HepG2 (cell line): Measurements from ENCODE around the gene LAMA5. TPM values are rescaled to one million over a fixed set of nuclear protein-coding genes. Genes with fewer than 3 reads are reported as not detected.

ENCODE experiments used
- CENPX ChIP-seq: sonication (generic); formaldehyde crosslinking; IDR thresholded peaks from 2 replicates; pipeline ENCODE4 v1.9.0; 2021; ENCODE audit warnings: mild to moderate bottlenecking, missing genetic modification reagents, moderate library complexity
- EP300 ChIP-seq, 3 experiments: sonication (generic) in 1 of 3; formaldehyde crosslinking in 1 of 3; IDR thresholded peaks; 2 replicates each; pipeline versions ENCODE4 v1.5.1 to v1.6.1; 2011 to 2020; ENCODE audit warnings: low read depth in 2 of 3, low read length in 2 of 3, borderline replicate concordance in 1 of 3, improper control_type of control experiment in 1 of 3, mild to moderate bottlenecking in 1 of 3, missing genetic modification reagents in 1 of 3, moderate library complexity in 1 of 3
- HMGA1 ChIP-seq: sonication (generic); formaldehyde crosslinking; conservative IDR thresholded peaks from 2 replicates; pipeline ENCODE4 v1.4.0; 2020; ENCODE audit warnings: missing genetic modification reagents
- IKZF1 ChIP-seq: fragments of 450-650 bp; IDR thresholded peaks from 2 replicates; pipeline ENCODE4 v1.7.1; 2016
- MBD4 ChIP-seq: IDR thresholded peaks from 2 replicates; pipeline ENCODE4 v1.6.1; 2012; ENCODE audit warnings: low read length, inconsistent platforms, borderline replicate concordance
- RBFOX2 ChIP-seq: fragments of 200-400 bp; formaldehyde crosslinking; IDR thresholded peaks from 2 replicates; pipeline ENCODE4 v1.6.1; 2017; ENCODE audit warnings: low read depth, mild to moderate bottlenecking, low read length
- WIZ ChIP-seq: sonication (generic); formaldehyde crosslinking; IDR thresholded peaks from 2 replicates; pipeline ENCODE4 v1.5.1; 2020; ENCODE audit warnings: mild to moderate bottlenecking, missing genetic modification reagents
- ZBTB3 ChIP-seq: sonication (generic); formaldehyde crosslinking; IDR thresholded peaks from 2 replicates; pipeline ENCODE4 v1.4.0; 2020; ENCODE audit warnings: low read depth, mild to moderate bottlenecking, moderate library complexity, missing genetic modification reagents, borderline replicate concordance
- ZKSCAN1 ChIP-seq: fragments of 150-350 bp; IDR thresholded peaks from 2 replicates; pipeline ENCODE4 v1.6.1; 2014; ENCODE audit warnings: low read length
- ZNF225 ChIP-seq: sonication (generic); formaldehyde crosslinking; IDR thresholded peaks from 2 replicates; pipeline ENCODE4 v1.4.0; 2020; ENCODE audit warnings: mild to moderate bottlenecking, missing genetic modification reagents
- ZNF274 ChIP-seq: sonication (generic); formaldehyde crosslinking; IDR thresholded peaks from 2 replicates; pipeline ENCODE4 v1.5.1; 2020; ENCODE audit warnings: mild to moderate bottlenecking, missing genetic modification reagents
- ZNF335 ChIP-seq: sonication (generic); formaldehyde crosslinking; IDR thresholded peaks from 2 replicates; pipeline ENCODE4 v1.4.0; 2020; ENCODE audit warnings: missing genetic modification reagents
- ZNF782 ChIP-seq: sonication (generic); formaldehyde crosslinking; IDR thresholded peaks from 2 replicates; pipeline ENCODE4 v1.4.0; 2020; ENCODE audit warnings: missing genetic modification reagents, mild to moderate bottlenecking, borderline replicate concordance
- polyA plus RNA-seq, 8 experiments: library from polyadenylated mRNA; depleted of rRNA in 3 of 8; stranded (reverse) in 7 of 8; unstranded in 1 of 8; fragments of >200 nt; fragmentation: Illumina TruSeq in 4 of 8; extraction: Trizol in 4 of 8; gene quantifications; 2 replicates each; pipeline versions ENCODE4 v1.2.1 to v1.2.3, GENCODE V29; 2011 to 2016; ENCODE audit warnings: low read depth in 4 of 8, missing spikeins in 1 of 8, mixed read lengths in 1 of 8; ENCODE audit not compliant: insufficient read depth in 1 of 8
- total RNA-seq, 5 experiments: library from RNA; depleted of rRNA; stranded (reverse); fragments of >200 nt; fragmentation: Illumina TruSeq; extraction: Trizol; gene quantifications; 2 replicates each; pipeline ENCODE4 v1.2.3, GENCODE V29; 2016; ENCODE audit warnings: low read depth in 1 of 5
- TF ChIP-seq, protein P1 (sequence below): sonication (generic); formaldehyde crosslinking; IDR thresholded peaks from 2 replicates; pipeline ENCODE4 v1.4.0; 2020; ENCODE audit warnings: mild to moderate bottlenecking, missing genetic modification reagents
- TF ChIP-seq, protein P2 (sequence below): sonication (generic); formaldehyde crosslinking; IDR thresholded peaks from 2 replicates; pipeline ENCODE4 v1.8.0; 2022; ENCODE audit warnings: missing genetic modification reagents, low read depth, mild to moderate bottlenecking, borderline replicate concordance
- TF ChIP-seq, protein P3 (sequence below): IDR thresholded peaks from 2 replicates; pipeline ENCODE4 v1.6.1; 2016; ENCODE audit warnings: control low read depth
- TF ChIP-seq, protein P4 (sequence below): sonication (generic); formaldehyde crosslinking; IDR thresholded peaks from 2 replicates; pipeline ENCODE4 v1.4.0; 2020; ENCODE audit warnings: missing genetic modification reagents

LAMA5 gene
- total and polyA plus RNA-seq, 2 of the 13 experiments (the other 11 are each of a cell fraction or from before 2014, with no cell fraction given), result 21.0 to 44.7 TPM

DNA sequence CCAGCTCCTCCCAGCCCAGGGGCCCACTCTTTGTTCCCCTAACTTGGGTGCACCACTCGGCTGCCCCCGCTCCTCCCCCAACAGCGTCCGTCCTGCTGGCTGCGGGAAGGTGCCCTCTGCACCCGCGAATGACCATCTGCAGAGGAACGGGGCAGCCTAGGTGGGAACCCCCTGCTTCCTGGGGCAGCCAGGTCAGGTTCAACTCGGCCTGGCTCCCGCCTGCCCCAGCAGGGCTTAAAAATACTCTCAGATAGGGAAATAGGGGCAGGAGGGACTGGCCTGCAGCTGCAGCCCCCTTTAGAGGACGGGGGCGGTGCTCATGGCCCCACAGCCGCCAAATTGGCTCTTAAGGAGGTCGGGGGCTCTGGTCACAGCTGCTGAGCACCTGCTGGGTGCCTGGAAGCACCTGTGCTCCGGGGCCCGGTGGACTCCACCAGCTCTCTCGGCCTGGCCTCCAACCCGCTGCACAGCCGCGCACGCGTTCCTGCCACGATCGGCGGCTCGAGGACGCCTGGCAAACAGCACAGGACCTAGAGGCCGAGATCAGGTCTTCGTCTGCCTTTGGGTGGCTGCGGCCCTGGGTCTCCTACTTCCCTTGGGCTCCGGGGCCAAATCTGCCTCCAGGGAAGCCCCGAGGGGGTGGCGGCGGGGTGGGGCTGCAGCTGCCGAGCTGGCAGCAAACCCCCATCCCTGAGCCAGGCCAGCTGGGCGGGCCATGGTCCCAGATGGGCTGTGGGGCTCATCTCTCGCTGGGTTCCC lies 700 bp upstream of the LAMA5 start (continued):
- TF ChIP-seq, protein P1, sequence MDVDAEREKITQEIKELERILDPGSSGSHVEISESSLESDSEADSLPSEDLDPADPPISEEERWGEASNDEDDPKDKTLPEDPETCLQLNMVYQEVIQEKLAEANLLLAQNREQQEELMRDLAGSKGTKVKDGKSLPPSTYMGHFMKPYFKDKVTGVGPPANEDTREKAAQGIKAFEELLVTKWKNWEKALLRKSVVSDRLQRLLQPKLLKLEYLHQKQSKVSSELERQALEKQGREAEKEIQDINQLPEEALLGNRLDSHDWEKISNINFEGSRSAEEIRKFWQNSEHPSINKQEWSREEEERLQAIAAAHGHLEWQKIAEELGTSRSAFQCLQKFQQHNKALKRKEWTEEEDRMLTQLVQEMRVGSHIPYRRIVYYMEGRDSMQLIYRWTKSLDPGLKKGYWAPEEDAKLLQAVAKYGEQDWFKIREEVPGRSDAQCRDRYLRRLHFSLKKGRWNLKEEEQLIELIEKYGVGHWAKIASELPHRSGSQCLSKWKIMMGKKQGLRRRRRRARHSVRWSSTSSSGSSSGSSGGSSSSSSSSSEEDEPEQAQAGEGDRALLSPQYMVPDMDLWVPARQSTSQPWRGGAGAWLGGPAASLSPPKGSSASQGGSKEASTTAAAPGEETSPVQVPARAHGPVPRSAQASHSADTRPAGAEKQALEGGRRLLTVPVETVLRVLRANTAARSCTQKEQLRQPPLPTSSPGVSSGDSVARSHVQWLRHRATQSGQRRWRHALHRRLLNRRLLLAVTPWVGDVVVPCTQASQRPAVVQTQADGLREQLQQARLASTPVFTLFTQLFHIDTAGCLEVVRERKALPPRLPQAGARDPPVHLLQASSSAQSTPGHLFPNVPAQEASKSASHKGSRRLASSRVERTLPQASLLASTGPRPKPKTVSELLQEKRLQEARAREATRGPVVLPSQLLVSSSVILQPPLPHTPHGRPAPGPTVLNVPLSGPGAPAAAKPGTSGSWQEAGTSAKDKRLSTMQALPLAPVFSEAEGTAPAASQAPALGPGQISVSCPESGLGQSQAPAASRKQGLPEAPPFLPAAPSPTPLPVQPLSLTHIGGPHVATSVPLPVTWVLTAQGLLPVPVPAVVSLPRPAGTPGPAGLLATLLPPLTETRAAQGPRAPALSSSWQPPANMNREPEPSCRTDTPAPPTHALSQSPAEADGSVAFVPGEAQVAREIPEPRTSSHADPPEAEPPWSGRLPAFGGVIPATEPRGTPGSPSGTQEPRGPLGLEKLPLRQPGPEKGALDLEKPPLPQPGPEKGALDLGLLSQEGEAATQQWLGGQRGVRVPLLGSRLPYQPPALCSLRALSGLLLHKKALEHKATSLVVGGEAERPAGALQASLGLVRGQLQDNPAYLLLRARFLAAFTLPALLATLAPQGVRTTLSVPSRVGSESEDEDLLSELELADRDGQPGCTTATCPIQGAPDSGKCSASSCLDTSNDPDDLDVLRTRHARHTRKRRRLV (CRISPR knock-in tag), result no peak; the same call in 1 of the 2 replicates
- TF ChIP-seq ZBTB3 (CRISPR knock-in tag), result peak; percentile 94
- no peak for TF ChIP-seq IKZF1
- TF ChIP-seq ZNF225 (CRISPR knock-in tag), result peak; percentile 69
- no peak for TF ChIP-seq EP300 (IDR thresholded peaks at IDR 0.05; ENCODE audit: low read depth in 2 of 2, low read length in 2 of 2)
- peak; percentile 5 for TF ChIP-seq EP300 (CRISPR knock-in tag; IDR thresholded peaks at IDR 0.05; ENCODE audit: borderline replicate concordance)
- TF ChIP-seq, protein P2, sequence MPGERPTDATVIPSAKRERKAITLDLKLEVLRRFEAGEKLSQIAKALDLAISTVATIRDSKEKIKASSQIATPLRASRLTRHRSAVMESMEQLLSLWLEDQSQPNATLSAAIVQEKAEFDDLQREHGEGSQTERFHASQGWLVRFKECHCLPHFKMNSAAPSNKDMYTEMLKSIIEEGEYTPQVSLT, result no peak
- TF ChIP-seq CENPX (CRISPR knock-in tag), result no peak
- TF ChIP-seq, protein P3, sequence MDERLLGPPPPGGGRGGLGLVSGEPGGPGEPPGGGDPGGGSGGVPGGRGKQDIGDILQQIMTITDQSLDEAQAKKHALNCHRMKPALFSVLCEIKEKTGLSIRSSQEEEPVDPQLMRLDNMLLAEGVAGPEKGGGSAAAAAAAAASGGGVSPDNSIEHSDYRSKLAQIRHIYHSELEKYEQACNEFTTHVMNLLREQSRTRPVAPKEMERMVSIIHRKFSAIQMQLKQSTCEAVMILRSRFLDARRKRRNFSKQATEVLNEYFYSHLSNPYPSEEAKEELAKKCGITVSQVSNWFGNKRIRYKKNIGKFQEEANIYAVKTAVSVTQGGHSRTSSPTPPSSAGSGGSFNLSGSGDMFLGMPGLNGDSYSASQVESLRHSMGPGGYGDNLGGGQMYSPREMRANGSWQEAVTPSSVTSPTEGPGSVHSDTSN (CRISPR knock-in tag), result no peak
- TF ChIP-seq ZNF782 (CRISPR knock-in tag), result peak; percentile 64
- no peak; the same call in 1 of the 2 replicates for TF ChIP-seq ZKSCAN1
- TF ChIP-seq MBD4, result no peak
- peak; percentile 12; the same call in 1 of the 2 replicates for TF ChIP-seq ZNF274 (CRISPR knock-in tag)
- TF ChIP-seq HMGA1 (CRISPR knock-in tag), result no peak
- TF ChIP-seq, protein P4, sequence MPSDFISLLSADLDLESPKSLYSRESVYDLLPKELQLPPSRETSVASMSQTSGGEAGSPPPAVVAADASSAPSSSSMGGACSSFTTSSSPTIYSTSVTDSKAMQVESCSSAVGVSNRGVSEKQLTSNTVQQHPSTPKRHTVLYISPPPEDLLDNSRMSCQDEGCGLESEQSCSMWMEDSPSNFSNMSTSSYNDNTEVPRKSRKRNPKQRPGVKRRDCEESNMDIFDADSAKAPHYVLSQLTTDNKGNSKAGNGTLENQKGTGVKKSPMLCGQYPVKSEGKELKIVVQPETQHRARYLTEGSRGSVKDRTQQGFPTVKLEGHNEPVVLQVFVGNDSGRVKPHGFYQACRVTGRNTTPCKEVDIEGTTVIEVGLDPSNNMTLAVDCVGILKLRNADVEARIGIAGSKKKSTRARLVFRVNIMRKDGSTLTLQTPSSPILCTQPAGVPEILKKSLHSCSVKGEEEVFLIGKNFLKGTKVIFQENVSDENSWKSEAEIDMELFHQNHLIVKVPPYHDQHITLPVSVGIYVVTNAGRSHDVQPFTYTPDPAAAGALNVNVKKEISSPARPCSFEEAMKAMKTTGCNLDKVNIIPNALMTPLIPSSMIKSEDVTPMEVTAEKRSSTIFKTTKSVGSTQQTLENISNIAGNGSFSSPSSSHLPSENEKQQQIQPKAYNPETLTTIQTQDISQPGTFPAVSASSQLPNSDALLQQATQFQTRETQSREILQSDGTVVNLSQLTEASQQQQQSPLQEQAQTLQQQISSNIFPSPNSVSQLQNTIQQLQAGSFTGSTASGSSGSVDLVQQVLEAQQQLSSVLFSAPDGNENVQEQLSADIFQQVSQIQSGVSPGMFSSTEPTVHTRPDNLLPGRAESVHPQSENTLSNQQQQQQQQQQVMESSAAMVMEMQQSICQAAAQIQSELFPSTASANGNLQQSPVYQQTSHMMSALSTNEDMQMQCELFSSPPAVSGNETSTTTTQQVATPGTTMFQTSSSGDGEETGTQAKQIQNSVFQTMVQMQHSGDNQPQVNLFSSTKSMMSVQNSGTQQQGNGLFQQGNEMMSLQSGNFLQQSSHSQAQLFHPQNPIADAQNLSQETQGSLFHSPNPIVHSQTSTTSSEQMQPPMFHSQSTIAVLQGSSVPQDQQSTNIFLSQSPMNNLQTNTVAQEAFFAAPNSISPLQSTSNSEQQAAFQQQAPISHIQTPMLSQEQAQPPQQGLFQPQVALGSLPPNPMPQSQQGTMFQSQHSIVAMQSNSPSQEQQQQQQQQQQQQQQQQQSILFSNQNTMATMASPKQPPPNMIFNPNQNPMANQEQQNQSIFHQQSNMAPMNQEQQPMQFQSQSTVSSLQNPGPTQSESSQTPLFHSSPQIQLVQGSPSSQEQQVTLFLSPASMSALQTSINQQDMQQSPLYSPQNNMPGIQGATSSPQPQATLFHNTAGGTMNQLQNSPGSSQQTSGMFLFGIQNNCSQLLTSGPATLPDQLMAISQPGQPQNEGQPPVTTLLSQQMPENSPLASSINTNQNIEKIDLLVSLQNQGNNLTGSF (CRISPR knock-in tag), result peak; percentile 89
- TF ChIP-seq ZNF335 (CRISPR knock-in tag), result peak; percentile 69; the same call in 1 of the 2 replicates
- TF ChIP-seq WIZ (CRISPR knock-in tag), result peak; percentile 93
- TF ChIP-seq RBFOX2, result peak; percentile 95
